Measurements from ENCODE around the gene OR10P1. TPM values are rescaled to one million over a fixed set of nuclear protein-coding genes. Genes with fewer than 3 reads are reported as not detected.
A peak's percentile ranks its signal among the peaks of the same experiment; 100 is the strongest.
"Not testable (repeated sequence)": the region's sequence is repeated elsewhere in the genome, so short reads cannot be mapped to it uniquely, and the experiment has no call there.

The OR10P1 gene
- total RNA-seq = not detected in 2 replicates

GRCh38 chr12:55636853-55637252, at the start of gene OR10P1:
Gene OR10P1, plus strand, starts transcription at chr12:55636892. Its CDS starts 0 bp downstream, at chr12:55636892.
- peaks cover 3% of the 10 kb centered on the region for H3K36me3 Mint-ChIP-seq (ENCODE audit: low read depth)
- H3K27ac Mint-ChIP-seq = peak within 1 kb of the TSS; percentile 82
- H3K9me3 Mint-ChIP-seq = no peaks in the 10 kb centered on the region
- peaks cover 8% of the 10 kb centered on the region for H3K27me3 Mint-ChIP-seq
- DNase-seq = no peak
- peak within 1 kb of the TSS; percentile 76 for H3K4me3 Mint-ChIP-seq
- intact Hi-C loops (cut with micrococcal nuclease) = no loop called here
- H3K4me1 Mint-ChIP-seq = peaks cover 4% of the 10 kb centered on the region

DNA sequence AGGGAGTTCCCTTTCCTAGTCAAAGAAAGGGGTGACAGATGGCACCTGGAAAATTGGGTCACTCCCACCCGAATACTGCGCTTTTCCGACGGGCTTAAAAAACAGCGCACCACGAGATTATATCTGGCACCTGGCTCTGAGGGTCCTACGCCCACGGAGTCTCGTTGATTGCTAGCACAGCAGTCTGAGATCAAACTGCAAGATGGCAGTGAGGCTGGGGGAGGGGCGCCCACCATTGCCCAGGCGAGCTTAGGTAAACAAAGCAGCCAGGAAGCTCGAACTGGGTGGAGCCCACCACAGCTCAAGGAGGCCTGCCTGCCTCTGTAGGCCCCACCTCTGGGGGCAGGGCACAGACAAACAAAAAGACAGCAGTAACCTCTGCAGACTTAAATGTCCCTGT, 46.5 kb upstream of the OR10P1 start:
- H3K36me3 Mint-ChIP-seq (ENCODE audit: low read depth); intact Hi-C loops (cut with micrococcal nuclease); H3K27me3 Mint-ChIP-seq; H3K9me3 Mint-ChIP-seq; H3K4me3 Mint-ChIP-seq; H3K4me1 Mint-ChIP-seq; H3K27ac Mint-ChIP-seq; DNase-seq: not testable (repeated sequence)

- Mint-ChIP-seq H3K4me1 (no peaks in the 10 kb centered on the region), H3K4me3 (no peak overlapping the region), H3K27ac (no peak overlapping the region), H3K36me3 (ENCODE audit: low read depth) (no peaks in the 10 kb centered on the region), H3K27me3 (peaks cover 23% of the 10 kb centered on the region), H3K9me3 (no peaks in the 10 kb centered on the region)
- intact Hi-C loops (cut with micrococcal nuclease) = no loop called here
- no peak for DNase-seq
Observed at GRCh38 chr12:55607821-55608594, 28.7 kb upstream of the OR10P1 start.

- no peak for DNase-seq
- no peak overlapping the region for H3K27ac Mint-ChIP-seq
- intact Hi-C loops (cut with micrococcal nuclease) = no loop called here
Observed at GRCh38 chr12:55610598-55610997, 26.1 kb upstream of the OR10P1 start.

DNA sequence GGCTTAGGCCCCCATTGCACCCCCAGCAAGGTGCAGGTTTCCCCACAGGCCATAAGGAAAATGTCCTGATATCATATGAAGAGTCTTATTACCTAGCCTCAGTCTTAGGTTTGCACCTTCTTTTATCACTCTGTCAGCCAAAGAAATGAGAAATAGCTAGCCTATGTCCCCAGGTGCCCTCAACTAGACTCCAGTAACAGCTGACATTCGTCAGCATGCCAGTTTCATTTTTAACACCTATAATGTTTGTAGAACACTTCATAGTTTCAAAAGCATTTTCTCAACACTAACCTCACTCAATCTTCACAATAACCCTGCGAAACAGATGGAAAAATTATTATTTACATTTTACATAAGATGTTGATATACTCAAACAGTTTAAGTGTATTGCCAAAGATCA, 24.0 kb upstream of the OR10P1 start:
- Mint-ChIP-seq H3K27ac (no peak overlapping the region), H3K4me3 (no peak overlapping the region), H3K4me1 (no peaks in the 10 kb centered on the region), H3K36me3 (ENCODE audit: low read depth) (no peaks in the 10 kb centered on the region), H3K9me3 (no peaks in the 10 kb centered on the region), H3K27me3 (peaks cover 18% of the 10 kb centered on the region)
- intact Hi-C loops (cut with micrococcal nuclease) = no loop called here
- DNase-seq = no peak

More at GRCh38 chr12:55610598-55610997, 26.1 kb upstream of the OR10P1 start:
- H3K4me3 Mint-ChIP-seq = no peak overlapping the region
- peaks cover 21% of the 10 kb centered on the region for H3K27me3 Mint-ChIP-seq
- H3K4me1 Mint-ChIP-seq = no peaks in the 10 kb centered on the region
- no peaks in the 10 kb centered on the region for H3K36me3 Mint-ChIP-seq (ENCODE audit: low read depth)
- no peaks in the 10 kb centered on the region for H3K9me3 Mint-ChIP-seq

DNA sequence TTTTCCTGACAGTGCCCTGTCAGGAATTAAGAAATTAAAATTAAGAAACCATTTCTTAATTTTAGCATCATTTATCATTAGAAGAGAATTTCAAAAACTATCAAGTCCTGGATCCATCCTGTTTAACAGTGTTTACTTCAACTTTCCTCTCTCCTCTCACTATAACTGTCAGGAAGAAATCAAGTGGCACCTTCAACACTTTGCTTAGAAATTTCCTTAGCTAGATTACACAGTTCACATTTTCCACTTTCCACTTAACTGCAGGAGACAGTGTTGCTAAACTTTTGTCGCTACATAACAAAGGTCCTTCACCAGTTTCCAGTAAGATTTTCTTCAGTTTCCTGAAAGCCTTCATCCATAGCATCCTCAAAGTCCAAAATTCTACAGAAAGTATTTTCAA, 21.9 kb upstream of the OR10P1 start:
- Mint-ChIP-seq H3K4me1 (no peaks in the 10 kb centered on the region), H3K36me3 (ENCODE audit: low read depth) (no peaks in the 10 kb centered on the region), H3K9me3 (no peaks in the 10 kb centered on the region), H3K27me3 (peaks cover 15% of the 10 kb centered on the region), H3K27ac (no peak overlapping the region), H3K4me3 (no peak overlapping the region)
- DNase-seq = no peak
- intact Hi-C loops (cut with micrococcal nuclease) = no loop called here

DNA sequence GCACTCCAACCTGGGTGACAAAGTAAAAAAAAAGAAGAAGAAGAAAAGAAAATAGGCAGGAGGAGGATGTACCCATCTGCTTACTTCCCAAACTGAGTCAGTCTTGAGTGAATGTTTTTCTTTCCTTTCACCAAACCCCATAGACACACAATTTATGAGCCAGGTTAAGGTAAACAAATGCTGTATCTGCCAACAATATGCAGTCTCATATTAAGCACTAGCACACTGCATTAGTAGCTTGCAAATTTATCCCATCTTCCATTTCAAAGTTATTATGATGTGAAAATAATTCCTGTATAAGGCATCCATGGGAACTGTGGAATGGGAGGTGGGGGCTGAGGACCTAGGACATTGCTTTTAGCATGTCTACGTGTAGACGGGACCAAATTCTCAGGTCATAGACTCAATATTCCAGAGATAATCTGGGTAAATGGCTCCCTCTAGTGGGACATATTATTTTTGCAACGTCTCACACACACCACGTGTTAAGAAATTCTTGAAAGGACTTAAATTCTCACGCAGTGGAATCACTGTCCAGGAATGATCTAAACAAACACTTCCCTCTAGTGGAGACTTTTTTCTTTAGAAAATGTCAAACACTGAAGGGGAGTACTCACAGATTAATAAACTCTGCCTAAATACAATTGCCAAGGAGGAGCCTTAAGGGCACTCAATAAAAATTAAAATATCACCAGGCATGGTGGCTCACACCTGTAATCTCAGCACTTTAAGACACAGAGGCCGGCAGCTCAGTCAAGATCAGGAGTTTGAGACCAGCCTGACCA, 17.1 kb upstream of the OR10P1 start:
- H3K27me3 Mint-ChIP-seq = peaks cover 38% of the 10 kb centered on the region
- H3K36me3 Mint-ChIP-seq (ENCODE audit: low read depth) = no peaks in the 10 kb centered on the region
- H3K27ac Mint-ChIP-seq = no peak overlapping the region
- DNase-seq = peak; percentile 90
- no peaks in the 10 kb centered on the region for H3K4me1 Mint-ChIP-seq
- intact Hi-C loops (cut with micrococcal nuclease) = loop anchor here (1.0 to 10.0 kb wide), 4 partner anchors 37 to 765 kb away; partner anchors contain the start of genes MUCL1 and TESPA1
- H3K4me3 Mint-ChIP-seq = no peak overlapping the region
- no peaks in the 10 kb centered on the region for H3K9me3 Mint-ChIP-seq

DNA sequence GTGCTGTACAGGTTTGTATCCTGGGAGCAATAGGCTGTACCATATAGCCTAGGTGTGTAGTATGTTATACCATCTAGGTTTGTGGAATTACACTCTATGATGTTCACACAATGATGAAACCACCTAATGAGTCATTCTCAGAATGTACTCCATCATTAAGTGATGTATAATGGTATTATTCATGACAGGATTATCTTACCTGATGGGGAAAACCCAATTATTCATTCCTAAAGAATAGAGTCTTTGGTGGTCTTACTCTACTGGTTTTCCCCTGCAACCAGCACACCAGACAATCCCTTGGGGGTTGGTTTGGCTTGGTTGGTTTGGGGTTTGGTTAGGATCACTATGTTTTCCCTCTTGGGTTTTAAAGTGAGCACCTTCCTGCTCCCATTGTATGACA, 12.6 kb upstream of the OR10P1 start:
- Mint-ChIP-seq H3K4me1 (peaks cover 5% of the 10 kb centered on the region), H3K36me3 (ENCODE audit: low read depth) (no peaks in the 10 kb centered on the region), H3K9me3 (no peaks in the 10 kb centered on the region), H3K27me3 (peaks cover 26% of the 10 kb centered on the region), H3K4me3 (no peak overlapping the region), H3K27ac (no peak overlapping the region)
- intact Hi-C loops (cut with micrococcal nuclease) = loop anchor here (10.0 kb wide), 2 partner anchors 639 to 769 kb away; partner anchors contain the start of genes MUCL1 and TESPA1
- peak; percentile 56 for DNase-seq

DNA sequence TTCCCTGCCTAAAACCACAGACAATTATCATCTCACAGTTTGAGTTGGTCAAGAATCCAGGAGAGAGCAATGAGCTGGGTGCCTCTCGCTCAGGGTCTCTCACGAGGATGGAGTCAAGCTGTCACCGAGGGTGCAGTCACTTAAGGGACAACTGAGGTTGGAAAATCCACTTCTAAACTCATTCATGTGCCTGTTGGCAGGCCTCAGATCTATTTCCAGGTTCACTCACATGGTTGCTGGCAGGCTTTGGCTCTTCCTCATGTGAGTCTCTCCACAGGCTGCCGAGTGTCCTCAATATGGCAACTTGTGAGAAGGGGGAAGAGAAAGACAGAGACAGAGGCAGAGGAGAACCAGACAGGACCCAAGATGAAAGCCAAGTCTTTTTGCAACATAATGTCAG, 10.5 kb upstream of the OR10P1 start:
- Mint-ChIP-seq H3K4me1 (peaks cover 20% of the 10 kb centered on the region), H3K27ac (no peak overlapping the region), H3K27me3 (peaks cover 15% of the 10 kb centered on the region), H3K4me3 (no peak overlapping the region), H3K9me3 (no peaks in the 10 kb centered on the region), H3K36me3 (ENCODE audit: low read depth) (no peaks in the 10 kb centered on the region)
- intact Hi-C loops (cut with micrococcal nuclease) = loop anchor here (10.0 kb wide), 2 partner anchors 641 to 771 kb away; partner anchors contain the start of genes MUCL1 and TESPA1
- no peak for DNase-seq

GRCh38 chr12:55629058-55629841, 7.4 kb upstream of the OR10P1 start:
- DNase-seq = peak; percentile 61
- Mint-ChIP-seq H3K27me3 (peaks cover 4% of the 10 kb centered on the region), H3K4me1 (peaks cover 20% of the 10 kb centered on the region), H3K9me3 (no peaks in the 10 kb centered on the region), H3K27ac (peak overlapping the region; percentile 72), H3K36me3 (ENCODE audit: low read depth) (no peaks in the 10 kb centered on the region), H3K4me3 (peak overlapping the region; percentile 35)
- intact Hi-C loops (cut with micrococcal nuclease) = loop anchor here (2.0 to 10.0 kb wide), 3 partner anchors 18 to 774 kb away; partner anchors contain the start of genes MUCL1 and TESPA1

DNA sequence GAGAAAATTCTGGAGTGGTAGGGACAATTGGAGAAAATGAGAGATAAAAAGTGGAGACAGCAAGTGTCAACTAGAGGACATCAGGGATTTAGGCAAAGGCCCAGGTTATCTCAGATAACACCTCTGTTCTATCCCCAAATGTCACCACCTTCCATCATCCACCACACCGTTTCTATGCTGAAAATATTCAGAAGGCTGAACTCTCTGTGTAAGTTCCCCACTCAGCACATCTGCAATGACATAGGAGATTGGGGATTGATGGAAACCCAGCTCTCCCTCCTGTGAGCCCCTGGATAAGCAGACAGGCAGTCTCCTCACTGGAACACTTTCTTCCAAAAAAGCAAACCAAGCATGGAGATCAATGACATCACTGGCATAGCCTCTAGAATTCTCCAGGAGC, 5.6 kb upstream of the OR10P1 start:
- DNase-seq = no peak
- H3K36me3 Mint-ChIP-seq (ENCODE audit: low read depth) = no peaks in the 10 kb centered on the region
- intact Hi-C loops (cut with micrococcal nuclease) = no loop called here
- no peak overlapping the region for H3K4me3 Mint-ChIP-seq
- peaks cover 4% of the 10 kb centered on the region for H3K27me3 Mint-ChIP-seq
- no peaks in the 10 kb centered on the region for H3K9me3 Mint-ChIP-seq
- no peak overlapping the region for H3K27ac Mint-ChIP-seq
- peaks cover 20% of the 10 kb centered on the region for H3K4me1 Mint-ChIP-seq

- DNase-seq = no peak
- H3K9me3 Mint-ChIP-seq = no peaks in the 10 kb centered on the region
- intact Hi-C loops (cut with micrococcal nuclease) = no loop called here
- H3K27me3 Mint-ChIP-seq = peaks cover 4% of the 10 kb centered on the region
- H3K4me1 Mint-ChIP-seq = peaks cover 20% of the 10 kb centered on the region
- H3K27ac Mint-ChIP-seq = no peak overlapping the region
- no peak overlapping the region for H3K4me3 Mint-ChIP-seq
- no peaks in the 10 kb centered on the region for H3K36me3 Mint-ChIP-seq (ENCODE audit: low read depth)
Observed at GRCh38 chr12:55631733-55632132, 5.0 kb upstream of the OR10P1 start.

GRCh38 chr12:55633151-55633550, 3.5 kb upstream of the OR10P1 start:
- peaks cover 24% of the 10 kb centered on the region for H3K4me1 Mint-ChIP-seq
- peaks cover 3% of the 10 kb centered on the region for H3K36me3 Mint-ChIP-seq (ENCODE audit: low read depth)
- H3K27me3 Mint-ChIP-seq = peaks cover 4% of the 10 kb centered on the region
- intact Hi-C loops (cut with micrococcal nuclease) = no loop called here
- H3K4me3 Mint-ChIP-seq = no peak overlapping the region
- DNase-seq = no peak
- H3K9me3 Mint-ChIP-seq = no peaks in the 10 kb centered on the region
- no peak overlapping the region for H3K27ac Mint-ChIP-seq

All from activated CD4-positive, alpha-beta T cell treated with anti-CD3 and anti-CD28 coated beads, Interleukin-2, amount 10 ng/mL, durations not matched to agents 24 days and 14 days (primary cell).